ENCODE measurements around the gene IFFO2.

The IFFO2 gene

DNA sequence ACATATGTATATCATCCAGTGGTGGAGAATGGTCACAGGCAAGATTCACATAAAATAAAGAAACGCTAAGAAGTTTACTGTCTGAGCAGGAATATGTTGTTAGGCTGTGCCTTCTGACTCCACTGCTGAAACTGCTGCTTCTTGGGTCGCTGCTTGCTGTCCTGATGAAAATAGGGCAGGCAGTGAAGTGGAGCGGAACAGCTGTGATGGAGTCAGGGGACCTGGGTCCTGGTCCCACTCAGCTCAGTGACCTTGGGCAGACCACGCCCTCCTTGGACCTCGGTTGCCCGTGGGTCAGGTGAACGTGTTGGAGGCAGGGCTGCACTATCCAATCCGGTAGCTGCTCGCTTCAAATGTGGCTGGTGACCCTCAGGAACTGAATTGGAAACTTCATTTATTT, 33.4 kb upstream of the IFFO2 start:
- TF ChIP-seq ZBTB7A (IDR thresholded peaks at IDR 0.05; ENCODE audit: low read depth), result no peak
- no peak for TF ChIP-seq TCF12 (IDR thresholded peaks at IDR 0.05; ENCODE audit: low read depth)
- TF ChIP-seq NFIC (IDR thresholded peaks at IDR 0.05), result no peak
- no peak for TF ChIP-seq CREB1 (IDR thresholded peaks at IDR 0.05; ENCODE audit: low read depth)
- TF ChIP-seq CEBPB (IDR thresholded peaks at IDR 0.05), result no peak
- TF ChIP-seq TAF1 (IDR thresholded peaks at IDR 0.05; ENCODE audit: low read depth), result no peak
- TF ChIP-seq, protein P1, sequence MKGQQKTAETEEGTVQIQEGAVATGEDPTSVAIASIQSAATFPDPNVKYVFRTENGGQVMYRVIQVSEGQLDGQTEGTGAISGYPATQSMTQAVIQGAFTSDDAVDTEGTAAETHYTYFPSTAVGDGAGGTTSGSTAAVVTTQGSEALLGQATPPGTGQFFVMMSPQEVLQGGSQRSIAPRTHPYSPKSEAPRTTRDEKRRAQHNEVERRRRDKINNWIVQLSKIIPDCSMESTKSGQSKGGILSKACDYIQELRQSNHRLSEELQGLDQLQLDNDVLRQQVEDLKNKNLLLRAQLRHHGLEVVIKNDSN (IDR thresholded peaks at IDR 0.05), result no peak
- no peak for TF ChIP-seq FOXM1 (IDR thresholded peaks at IDR 0.05; ENCODE audit: borderline replicate concordance, low read depth)
- TF ChIP-seq, protein P2, sequence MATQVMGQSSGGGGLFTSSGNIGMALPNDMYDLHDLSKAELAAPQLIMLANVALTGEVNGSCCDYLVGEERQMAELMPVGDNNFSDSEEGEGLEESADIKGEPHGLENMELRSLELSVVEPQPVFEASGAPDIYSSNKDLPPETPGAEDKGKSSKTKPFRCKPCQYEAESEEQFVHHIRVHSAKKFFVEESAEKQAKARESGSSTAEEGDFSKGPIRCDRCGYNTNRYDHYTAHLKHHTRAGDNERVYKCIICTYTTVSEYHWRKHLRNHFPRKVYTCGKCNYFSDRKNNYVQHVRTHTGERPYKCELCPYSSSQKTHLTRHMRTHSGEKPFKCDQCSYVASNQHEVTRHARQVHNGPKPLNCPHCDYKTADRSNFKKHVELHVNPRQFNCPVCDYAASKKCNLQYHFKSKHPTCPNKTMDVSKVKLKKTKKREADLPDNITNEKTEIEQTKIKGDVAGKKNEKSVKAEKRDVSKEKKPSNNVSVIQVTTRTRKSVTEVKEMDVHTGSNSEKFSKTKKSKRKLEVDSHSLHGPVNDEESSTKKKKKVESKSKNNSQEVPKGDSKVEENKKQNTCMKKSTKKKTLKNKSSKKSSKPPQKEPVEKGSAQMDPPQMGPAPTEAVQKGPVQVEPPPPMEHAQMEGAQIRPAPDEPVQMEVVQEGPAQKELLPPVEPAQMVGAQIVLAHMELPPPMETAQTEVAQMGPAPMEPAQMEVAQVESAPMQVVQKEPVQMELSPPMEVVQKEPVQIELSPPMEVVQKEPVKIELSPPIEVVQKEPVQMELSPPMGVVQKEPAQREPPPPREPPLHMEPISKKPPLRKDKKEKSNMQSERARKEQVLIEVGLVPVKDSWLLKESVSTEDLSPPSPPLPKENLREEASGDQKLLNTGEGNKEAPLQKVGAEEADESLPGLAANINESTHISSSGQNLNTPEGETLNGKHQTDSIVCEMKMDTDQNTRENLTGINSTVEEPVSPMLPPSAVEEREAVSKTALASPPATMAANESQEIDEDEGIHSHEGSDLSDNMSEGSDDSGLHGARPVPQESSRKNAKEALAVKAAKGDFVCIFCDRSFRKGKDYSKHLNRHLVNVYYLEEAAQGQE (IDR thresholded peaks at IDR 0.05; ENCODE audit: low read depth), result no peak
- no peak for TF ChIP-seq EP300 (IDR thresholded peaks at IDR 0.05; ENCODE audit: borderline replicate concordance)
- no peak for TF ChIP-seq TEAD4 (IDR thresholded peaks at IDR 0.05)
- no peak for TF ChIP-seq RAD21 (IDR thresholded peaks at IDR 0.05; ENCODE audit: low read depth)
- no peak for TF ChIP-seq EGR1 (IDR thresholded peaks at IDR 0.05)
- TF ChIP-seq YY1 (IDR thresholded peaks at IDR 0.05; ENCODE audit: low read depth), result no peak
- TF ChIP-seq, protein P3, sequence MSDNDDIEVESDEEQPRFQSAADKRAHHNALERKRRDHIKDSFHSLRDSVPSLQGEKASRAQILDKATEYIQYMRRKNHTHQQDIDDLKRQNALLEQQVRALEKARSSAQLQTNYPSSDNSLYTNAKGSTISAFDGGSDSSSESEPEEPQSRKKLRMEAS (IDR thresholded peaks at IDR 0.05), result no peak

- TF ChIP-seq TCF12 (IDR thresholded peaks at IDR 0.05; ENCODE audit: low read depth) (no peak), CREB1 (IDR thresholded peaks at IDR 0.05; ENCODE audit: low read depth) (no peak), TAF1 (IDR thresholded peaks at IDR 0.05; ENCODE audit: low read depth) (no peak), ZBTB7A (IDR thresholded peaks at IDR 0.05; ENCODE audit: low read depth) (no peak), EGR1 (IDR thresholded peaks at IDR 0.05) (no peak), TEAD4 (IDR thresholded peaks at IDR 0.05) (no peak), CEBPB (IDR thresholded peaks at IDR 0.05) (no peak), FOXM1 (IDR thresholded peaks at IDR 0.05; ENCODE audit: borderline replicate concordance, low read depth) (no peak), NFIC (IDR thresholded peaks at IDR 0.05) (no peak)
- TF ChIP-seq, protein P2 (IDR thresholded peaks at IDR 0.05; ENCODE audit: low read depth), result no peak
- TF ChIP-seq, protein P3 (IDR thresholded peaks at IDR 0.05), result no peak
- TF ChIP-seq, protein P1 (IDR thresholded peaks at IDR 0.05), result no peak
Observed at GRCh38 chr1:18989176-18989799, 32.8 kb upstream of the IFFO2 start.

- TF ChIP-seq CREB1 (IDR thresholded peaks at IDR 0.05; ENCODE audit: low read depth), result no peak
- TF ChIP-seq TAF1 (IDR thresholded peaks at IDR 0.05; ENCODE audit: low read depth), result no peak
- no peak for TF ChIP-seq EGR1 (IDR thresholded peaks at IDR 0.05)
- TF ChIP-seq ZBTB7A (IDR thresholded peaks at IDR 0.05; ENCODE audit: low read depth), result no peak
- TF ChIP-seq, protein P1 (IDR thresholded peaks at IDR 0.05), result no peak
- TF ChIP-seq TCF12 (IDR thresholded peaks at IDR 0.05; ENCODE audit: low read depth), result no peak
- no peak for TF ChIP-seq NFIC (IDR thresholded peaks at IDR 0.05)
- TF ChIP-seq YY1 (IDR thresholded peaks at IDR 0.05; ENCODE audit: low read depth), result no peak
- TF ChIP-seq RAD21 (IDR thresholded peaks at IDR 0.05; ENCODE audit: low read depth), result no peak
- TF ChIP-seq TEAD4 (IDR thresholded peaks at IDR 0.05), result no peak
- no peak for TF ChIP-seq FOXM1 (IDR thresholded peaks at IDR 0.05; ENCODE audit: borderline replicate concordance, low read depth)
- TF ChIP-seq, protein P2 (IDR thresholded peaks at IDR 0.05; ENCODE audit: low read depth), result no peak
- no peak for TF ChIP-seq EP300 (IDR thresholded peaks at IDR 0.05; ENCODE audit: borderline replicate concordance)
- TF ChIP-seq, protein P3 (IDR thresholded peaks at IDR 0.05), result no peak
- TF ChIP-seq CEBPB (IDR thresholded peaks at IDR 0.05), result no peak
Observed at GRCh38 chr1:18981242-18981641, 24.8 kb upstream of the IFFO2 start.

Data from Ishikawa (cell line).